ENCODE results near the gene NLN. TPM values are rescaled to one million over a fixed set of nuclear protein-coding genes. Genes with fewer than 3 reads are reported as not detected.

The NLN gene
- total RNA-seq, 1 donor from 2014 or later = 4.7 TPM

DNA sequence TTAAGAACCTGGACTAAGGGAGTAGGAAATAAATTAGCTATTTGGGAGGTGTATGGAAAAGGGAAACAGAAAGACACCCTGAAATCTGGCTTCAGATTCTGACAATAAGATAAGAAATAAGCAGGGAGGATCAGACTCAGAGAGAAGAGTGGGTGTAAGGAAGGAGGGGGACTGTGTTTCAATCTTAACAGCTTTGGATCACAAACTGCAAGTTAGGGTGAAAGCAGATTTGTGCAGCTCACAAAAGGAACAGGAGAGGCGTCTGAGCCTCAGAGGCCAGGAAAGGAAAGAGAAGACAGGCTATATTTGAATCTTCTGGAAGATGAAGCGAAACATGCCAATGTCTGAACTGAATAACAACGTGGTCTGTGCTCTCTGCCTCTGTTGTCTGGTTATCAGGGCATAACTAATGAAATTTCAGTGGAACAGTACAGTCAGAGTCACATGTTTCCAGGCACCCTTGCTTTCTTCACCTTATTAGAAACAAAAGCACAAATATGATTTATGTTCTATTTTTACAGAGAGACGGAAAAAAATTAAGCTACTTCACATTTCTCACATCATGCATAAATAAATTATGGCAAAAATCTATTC lies 26.7 kb upstream of the NLN start:
- Histone ChIP-seq H3K9me3 (no peaks in the 10 kb centered on the region), H3K27ac (no peak overlapping the region), H3K36me3 (peaks cover 3 to 6% of the 10 kb centered on the region in 2 donors), H3K4me3 (no peak overlapping the region), H3K4me1 (peaks cover 0 to 5% of the 10 kb centered on the region in 2 donors), H3K27me3 (no peaks in the 10 kb centered on the region)
- no peak for DNase-seq (ENCODE audit: low spot score in 2 of 2)
- TF ChIP-seq, protein P1, sequence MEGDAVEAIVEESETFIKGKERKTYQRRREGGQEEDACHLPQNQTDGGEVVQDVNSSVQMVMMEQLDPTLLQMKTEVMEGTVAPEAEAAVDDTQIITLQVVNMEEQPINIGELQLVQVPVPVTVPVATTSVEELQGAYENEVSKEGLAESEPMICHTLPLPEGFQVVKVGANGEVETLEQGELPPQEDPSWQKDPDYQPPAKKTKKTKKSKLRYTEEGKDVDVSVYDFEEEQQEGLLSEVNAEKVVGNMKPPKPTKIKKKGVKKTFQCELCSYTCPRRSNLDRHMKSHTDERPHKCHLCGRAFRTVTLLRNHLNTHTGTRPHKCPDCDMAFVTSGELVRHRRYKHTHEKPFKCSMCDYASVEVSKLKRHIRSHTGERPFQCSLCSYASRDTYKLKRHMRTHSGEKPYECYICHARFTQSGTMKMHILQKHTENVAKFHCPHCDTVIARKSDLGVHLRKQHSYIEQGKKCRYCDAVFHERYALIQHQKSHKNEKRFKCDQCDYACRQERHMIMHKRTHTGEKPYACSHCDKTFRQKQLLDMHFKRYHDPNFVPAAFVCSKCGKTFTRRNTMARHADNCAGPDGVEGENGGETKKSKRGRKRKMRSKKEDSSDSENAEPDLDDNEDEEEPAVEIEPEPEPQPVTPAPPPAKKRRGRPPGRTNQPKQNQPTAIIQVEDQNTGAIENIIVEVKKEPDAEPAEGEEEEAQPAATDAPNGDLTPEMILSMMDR (IDR thresholded peaks at IDR 0.05) = no peak
- intact Hi-C loops (cut with DNase I) = no loop called here

GRCh38 chr5:65695896-65696295 lies 26.1 kb upstream of the NLN start:
- Histone ChIP-seq H3K9me3 (no peaks in the 10 kb centered on the region), H3K27me3 (no peaks in the 10 kb centered on the region), H3K4me1 (peaks cover 0 to 5% of the 10 kb centered on the region in 2 donors), H3K4me3 (no peak overlapping the region), H3K36me3 (peaks cover 3 to 4% of the 10 kb centered on the region in 2 donors), H3K27ac (no peak overlapping the region)
- TF ChIP-seq, protein P1 (IDR thresholded peaks at IDR 0.05) = no peak
- DNase-seq (ENCODE audit: low spot score in 2 of 2) = no peak
- intact Hi-C loops (cut with DNase I) = no loop called here

GRCh38 chr5:65696892-65697291 lies 25.1 kb upstream of the NLN start:
- Histone ChIP-seq H3K27me3 (no peaks in the 10 kb centered on the region), H3K4me3 (no peak overlapping the region), H3K9me3 (no peaks in the 10 kb centered on the region), H3K4me1 (peaks cover 0 to 5% of the 10 kb centered on the region in 2 donors), H3K27ac (peak overlapping the region in 1 of 2 donors; percentile 5), H3K36me3 (peaks cover under 1 to 6% of the 10 kb centered on the region in 2 donors)
- TF ChIP-seq, protein P1 (IDR thresholded peaks at IDR 0.05) = no peak
- no peak for DNase-seq (ENCODE audit: low spot score in 2 of 2)
- intact Hi-C loops (cut with DNase I) = no loop called here

GRCh38 chr5:65699338-65699737 lies 22.7 kb upstream of the NLN start:
- H3K4me3 ChIP-seq = no peak overlapping the region
- no peak for DNase-seq (ENCODE audit: low spot score in 2 of 2)
- H3K27ac ChIP-seq = no peak overlapping the region
- no peaks in the 10 kb centered on the region for H3K9me3 ChIP-seq
- H3K27me3 ChIP-seq = no peaks in the 10 kb centered on the region
- H3K36me3 ChIP-seq = peaks cover 11% of the 10 kb centered on the region in 2 donors
- intact Hi-C loops (cut with DNase I) = no loop called here
- TF ChIP-seq, protein P1 (IDR thresholded peaks at IDR 0.05) = no peak
- peaks cover 0 to 5% of the 10 kb centered on the region in 2 donors for H3K4me1 ChIP-seq

- TF ChIP-seq, protein P1 (IDR thresholded peaks at IDR 0.05) = no peak
- intact Hi-C loops (cut with DNase I) = no loop called here
- no peaks in the 10 kb centered on the region for H3K9me3 ChIP-seq
- peaks cover 0 to 3% of the 10 kb centered on the region in 2 donors for H3K4me1 ChIP-seq
- no peak overlapping the region for H3K27ac ChIP-seq
- no peak overlapping the region for H3K4me3 ChIP-seq
- no peak for DNase-seq (ENCODE audit: low spot score in 2 of 2)
- no peaks in the 10 kb centered on the region for H3K27me3 ChIP-seq
- H3K36me3 ChIP-seq = peaks cover 11 to 12% of the 10 kb centered on the region in 2 donors
These were observed 20.0 kb upstream of the NLN start for GRCh38 chr5:65702036-65702435.
